Suprapubic skin (tissue), 4 donors: ENCODE results near the gene SULF2. TPM values are rescaled to one million over a fixed set of nuclear protein-coding genes. Genes with fewer than 3 reads are reported as not detected.

Source experiments
- DNase-seq, 2 donors: peaks; one replicate each; pipeline ENCODE4 v3.0.0-alpha.2; 2019; ENCODE audit warnings: low spot score in 2 of 2
- H3K27ac ChIP-seq: fragments of 200-600 bp; sonication (generic); one replicate; pipeline ENCODE4 v1.5.1; 2019
- H3K27me3 ChIP-seq: fragments of 200-600 bp; sonication (generic); one replicate; pipeline ENCODE4 v1.5.1; 2019
- H3K36me3 ChIP-seq: fragments of 200-600 bp; sonication (generic); one replicate; pipeline ENCODE4 v1.5.1; 2019
- H3K4me1 ChIP-seq: fragments of 200-600 bp; sonication (generic); one replicate; pipeline ENCODE4 v1.5.1; 2019
- H3K4me3 ChIP-seq: fragments of 200-600 bp; sonication (generic); one replicate; pipeline ENCODE4 v1.5.1; 2019; ENCODE audit warnings: mild to moderate bottlenecking
- H3K9me3 ChIP-seq: fragments of 200-600 bp; sonication (generic); one replicate; pipeline ENCODE4 v1.5.1; 2019
- EP300 ChIP-seq: sonication (generic); formaldehyde crosslinking; IDR thresholded peaks from one replicate; pipeline ENCODE4 v1.6.1; 2017; ENCODE audit warnings: antibody characterized with exemption
- POLR2A ChIP-seq, 2 donors: fragments of 450-650 bp; IDR thresholded peaks; one replicate each; pipeline ENCODE4 v1.6.1; 2017; ENCODE audit warnings: antibody characterized with exemption in 2 of 2, mild to moderate bottlenecking in 2 of 2, moderate library complexity in 2 of 2
- POLR2AphosphoS5 ChIP-seq, 3 donors: sonication (generic); formaldehyde crosslinking; IDR thresholded peaks; one replicate each; pipeline ENCODE4 v1.6.1; 2017; ENCODE audit warnings: antibody characterized with exemption in 3 of 3
- WGBS: methylation state at CpG from one replicate; pipeline ENCODE4 v1.1.5; 2018; 5-methylcytosine and 5-hydroxymethylcytosine counted together
- total RNA-seq, 4 donors: library from RNA; depleted of rRNA; stranded (reverse); fragments of >200 nt; gene quantifications; one replicate each; pipeline ENCODE4 v1.1.0, GENCODE V29; 2016
- TF ChIP-seq, protein P1 (sequence below), 2 donors: fragments of 200-600 bp in 1 of 2; fragments of 450-650 bp in 1 of 2; sonication (generic) in 1 of 2; IDR thresholded peaks; one replicate each; pipeline ENCODE4 v1.5.1; 2016 to 2019; ENCODE audit warnings: antibody characterized with exemption in 2 of 2, mild to moderate bottlenecking in 1 of 2, moderate library complexity in 1 of 2

The SULF2 gene
- total RNA-seq, 4 donors from 2014 or later: 28.4 to 95.4 (median 57.5) TPM

DNA sequence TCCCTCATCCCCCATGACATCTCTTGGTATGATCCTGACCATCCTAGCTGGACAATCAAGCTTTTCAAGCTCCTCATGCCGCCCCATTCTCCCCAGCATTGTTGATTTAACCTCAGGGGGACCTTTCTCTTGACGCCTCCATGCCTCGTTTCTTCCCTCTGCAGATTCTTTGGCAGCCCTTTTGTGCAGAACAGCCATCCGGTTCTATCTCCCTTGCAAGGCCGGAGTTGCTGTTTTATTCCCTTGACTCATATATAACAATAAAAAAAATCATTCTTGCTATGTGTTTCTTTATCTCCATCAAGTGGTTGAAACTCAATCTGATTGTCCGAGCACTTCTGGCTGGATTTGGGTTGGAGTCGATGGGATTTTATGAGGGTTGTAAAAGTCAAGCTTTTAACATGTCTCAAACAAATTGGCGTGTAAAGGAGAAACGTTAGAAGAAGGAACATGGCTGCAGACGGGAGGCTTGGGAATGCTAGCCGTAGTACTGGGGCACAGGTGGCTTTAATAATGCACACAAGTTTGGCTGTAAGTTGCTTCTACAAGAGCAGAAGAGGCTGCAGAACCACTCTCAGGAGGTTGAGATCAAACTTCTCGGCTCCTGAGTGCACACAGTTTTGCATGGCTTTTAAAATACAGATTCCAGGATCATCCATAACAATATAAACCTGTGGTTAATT is 3.9 kb upstream of the SULF2 start:
- 69% methylated on average over 12 of the region's 12 CpGs for WGBS
- no peak for DNase-seq
- TF ChIP-seq POLR2A (IDR thresholded peaks at IDR 0.05): no peak
- no peak for TF ChIP-seq EP300
- TF ChIP-seq, protein P1, sequence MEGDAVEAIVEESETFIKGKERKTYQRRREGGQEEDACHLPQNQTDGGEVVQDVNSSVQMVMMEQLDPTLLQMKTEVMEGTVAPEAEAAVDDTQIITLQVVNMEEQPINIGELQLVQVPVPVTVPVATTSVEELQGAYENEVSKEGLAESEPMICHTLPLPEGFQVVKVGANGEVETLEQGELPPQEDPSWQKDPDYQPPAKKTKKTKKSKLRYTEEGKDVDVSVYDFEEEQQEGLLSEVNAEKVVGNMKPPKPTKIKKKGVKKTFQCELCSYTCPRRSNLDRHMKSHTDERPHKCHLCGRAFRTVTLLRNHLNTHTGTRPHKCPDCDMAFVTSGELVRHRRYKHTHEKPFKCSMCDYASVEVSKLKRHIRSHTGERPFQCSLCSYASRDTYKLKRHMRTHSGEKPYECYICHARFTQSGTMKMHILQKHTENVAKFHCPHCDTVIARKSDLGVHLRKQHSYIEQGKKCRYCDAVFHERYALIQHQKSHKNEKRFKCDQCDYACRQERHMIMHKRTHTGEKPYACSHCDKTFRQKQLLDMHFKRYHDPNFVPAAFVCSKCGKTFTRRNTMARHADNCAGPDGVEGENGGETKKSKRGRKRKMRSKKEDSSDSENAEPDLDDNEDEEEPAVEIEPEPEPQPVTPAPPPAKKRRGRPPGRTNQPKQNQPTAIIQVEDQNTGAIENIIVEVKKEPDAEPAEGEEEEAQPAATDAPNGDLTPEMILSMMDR (IDR thresholded peaks at IDR 0.05): no peak
- no peak for TF ChIP-seq POLR2AphosphoS5 (IDR thresholded peaks at IDR 0.05)

DNA sequence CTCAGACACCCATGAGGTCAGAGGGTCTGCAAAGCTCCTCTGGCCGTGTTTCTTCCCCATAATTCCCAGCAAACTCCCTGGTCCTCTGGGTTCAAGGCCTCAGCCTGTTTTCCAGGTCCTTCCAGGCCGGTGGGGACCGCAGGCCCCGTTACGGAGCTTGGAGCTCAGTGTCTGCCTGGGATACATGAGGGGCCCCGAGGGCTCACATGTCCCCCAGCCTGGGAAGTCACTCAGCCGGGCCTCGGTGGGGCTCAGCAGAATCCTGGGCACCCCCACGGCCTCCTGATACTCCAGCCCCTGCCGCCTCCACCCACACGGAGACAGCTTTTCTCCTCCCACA is 3.4 kb upstream of the SULF2 start:
- TF ChIP-seq, protein P1 (IDR thresholded peaks at IDR 0.05): no peak
- no peak for TF ChIP-seq POLR2AphosphoS5 (IDR thresholded peaks at IDR 0.05)
- TF ChIP-seq POLR2A (IDR thresholded peaks at IDR 0.05): no peak
- TF ChIP-seq EP300: no peak
- H3K4me1 ChIP-seq: peaks cover 60% of the 10 kb centered on the region
- no peak overlapping the region for H3K27ac ChIP-seq
- H3K9me3 ChIP-seq: no peaks in the 10 kb centered on the region
- no peak for DNase-seq
- 91% methylated on average over 11 of the region's 11 CpGs for WGBS
- H3K36me3 ChIP-seq: no peaks in the 10 kb centered on the region
- no peaks in the 10 kb centered on the region for H3K27me3 ChIP-seq
- H3K4me3 ChIP-seq: no peak overlapping the region

More for the DNA sequence above, 3.9 kb upstream of the SULF2 start:
- Histone ChIP-seq H3K9me3 (no peaks in the 10 kb centered on the region), H3K4me1 (peaks cover 58% of the 10 kb centered on the region), H3K36me3 (no peaks in the 10 kb centered on the region), H3K27ac (no peak overlapping the region), H3K27me3 (no peaks in the 10 kb centered on the region), H3K4me3 (no peak overlapping the region)

DNA sequence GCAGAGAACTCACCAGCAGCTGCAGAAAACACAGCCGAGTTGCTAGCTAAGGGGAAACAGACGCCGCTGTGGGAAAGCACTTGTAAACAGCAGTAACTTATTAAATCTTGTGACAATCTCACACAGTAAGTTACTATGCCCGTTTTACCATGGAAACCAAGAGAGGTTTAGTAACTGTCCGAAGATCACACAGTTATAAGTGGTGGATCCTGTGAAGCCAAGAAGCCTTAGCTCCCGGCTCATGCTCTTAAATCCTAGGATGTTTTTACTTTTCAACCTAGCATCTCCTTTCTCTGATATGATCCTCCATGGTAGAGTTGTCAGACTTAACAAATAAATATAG is 1.5 kb upstream of the SULF2 start:
- Histone ChIP-seq H3K27ac (no peak overlapping the region), H3K4me1 (peaks cover 58% of the 10 kb centered on the region), H3K9me3 (no peaks in the 10 kb centered on the region), H3K36me3 (no peaks in the 10 kb centered on the region), H3K4me3 (peak overlapping the region; percentile 77), H3K27me3 (no peaks in the 10 kb centered on the region)
- TF ChIP-seq EP300 (no peak), POLR2AphosphoS5 (IDR thresholded peaks at IDR 0.05) (no peak), POLR2A (IDR thresholded peaks at IDR 0.05) (no peak)
- TF ChIP-seq, protein P1 (IDR thresholded peaks at IDR 0.05): no peak
- 14% methylated on average over 6 of the region's 6 CpGs for WGBS
- DNase-seq: no peak

DNA sequence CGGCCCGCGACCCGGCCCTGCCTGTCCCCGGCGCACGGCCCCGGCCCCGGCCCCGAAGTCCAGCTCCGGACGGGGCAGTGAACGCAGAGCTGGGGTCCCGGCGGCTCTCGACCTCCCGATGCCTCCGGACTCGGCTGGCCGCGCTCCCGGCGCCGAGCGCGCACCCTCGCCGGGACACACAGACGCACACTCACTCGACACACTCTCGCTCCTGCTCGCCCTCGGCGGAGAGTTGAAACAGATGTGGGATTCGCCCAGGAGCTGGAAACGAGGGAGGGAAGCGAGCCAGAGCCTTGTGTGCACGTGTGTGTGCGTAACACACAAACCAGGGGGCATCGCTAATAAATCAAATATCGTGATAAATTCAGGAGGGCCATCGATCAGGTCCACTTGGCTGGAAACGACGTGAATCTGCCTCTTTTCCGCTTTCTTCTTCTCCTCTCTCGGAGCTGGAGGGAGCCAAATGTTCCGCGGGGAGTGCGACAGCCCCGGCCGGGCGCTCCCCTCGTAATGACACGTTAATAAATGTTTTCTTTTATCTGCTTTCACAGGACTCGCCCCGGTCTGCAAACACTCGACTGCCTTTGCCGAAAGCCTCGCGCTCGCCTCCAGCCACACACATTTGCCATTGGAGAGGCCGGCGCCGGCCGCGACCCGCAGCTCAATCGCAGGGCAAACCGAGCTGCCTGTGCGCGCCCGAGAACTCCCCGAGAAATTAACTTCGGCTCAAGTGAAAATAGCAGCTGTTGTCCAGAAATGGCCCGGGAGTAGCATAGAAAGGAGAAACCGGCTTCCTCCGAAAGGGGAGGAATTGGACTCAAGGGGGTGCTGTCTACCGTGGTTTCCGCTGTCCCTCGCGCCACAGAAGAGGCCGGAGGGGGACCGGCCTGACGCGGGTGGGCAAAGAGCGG is 828 bp upstream of the SULF2 start:
- 1% methylated on average over 76 of the region's 86 CpGs for WGBS
- Histone ChIP-seq H3K27me3 (no peaks in the 10 kb centered on the region), H3K36me3 (no peaks in the 10 kb centered on the region), H3K9me3 (no peaks in the 10 kb centered on the region), H3K27ac (peak overlapping the region; percentile 83), H3K4me1 (peaks cover 57% of the 10 kb centered on the region), H3K4me3 (peak overlapping the region; percentile 77)
- peak in 1 of 2 donors; percentile 79 for DNase-seq
- TF ChIP-seq, protein P1 (IDR thresholded peaks at IDR 0.05): peak; percentile 27 to 42
- no peak for TF ChIP-seq POLR2A (IDR thresholded peaks at IDR 0.05)

DNA sequence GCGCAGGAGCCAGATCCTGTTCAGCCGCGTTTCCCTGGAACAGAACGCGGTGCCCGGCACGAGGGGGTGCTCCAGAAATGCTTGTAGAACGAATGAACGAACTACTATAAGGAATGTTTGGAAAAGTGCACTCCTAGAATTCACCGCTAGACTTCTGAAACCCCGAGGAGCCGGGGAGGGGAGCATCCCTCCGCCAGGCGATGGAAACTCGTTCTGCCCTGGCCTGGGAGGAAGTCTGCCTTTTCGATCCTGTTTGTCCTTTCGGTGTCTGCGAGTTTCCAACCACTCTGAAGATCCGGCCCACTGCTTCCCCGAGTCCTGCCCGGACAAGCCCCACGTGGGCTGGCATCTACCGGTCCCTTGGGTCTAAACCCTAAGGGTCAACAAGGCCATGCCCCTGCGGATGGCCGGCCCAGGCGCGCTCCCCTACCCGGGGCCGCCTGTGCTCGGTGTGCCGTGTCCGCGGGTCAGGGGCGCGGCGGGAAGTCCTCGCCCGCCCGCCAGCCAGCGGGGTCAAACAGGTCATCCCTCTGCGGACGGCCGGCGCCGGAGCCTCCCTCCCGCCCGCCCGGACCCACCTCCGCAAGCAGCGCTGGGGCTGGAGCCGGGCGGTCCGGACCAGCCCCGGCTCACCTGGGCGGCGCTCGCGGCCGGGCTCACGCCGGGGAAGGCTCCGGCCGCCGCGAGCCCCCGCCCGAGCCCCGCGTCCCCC is 526 bp downstream of the SULF2 start:
- no peaks in the 10 kb centered on the region for H3K36me3 ChIP-seq
- no peak for DNase-seq
- peak overlapping the region; percentile 83 for H3K27ac ChIP-seq
- no peaks in the 10 kb centered on the region for H3K9me3 ChIP-seq
- H3K4me1 ChIP-seq: peaks cover 44% of the 10 kb centered on the region
- H3K4me3 ChIP-seq: peak overlapping the region; percentile 77
- TF ChIP-seq, protein P1 (IDR thresholded peaks at IDR 0.05): no peak
- TF ChIP-seq POLR2A (IDR thresholded peaks at IDR 0.05) (no peak), POLR2AphosphoS5 (IDR thresholded peaks at IDR 0.05) (no peak), EP300 (no peak)
- no peaks in the 10 kb centered on the region for H3K27me3 ChIP-seq
- 0% methylated on average over 15 of the region's 69 CpGs for WGBS
